ENCODE data around the gene SUFU. TPM values are rescaled to one million over a fixed set of nuclear protein-coding genes. Genes with fewer than 3 reads are reported as not detected.

SUFU gene
- polyA plus RNA-seq, 2 donors = 2.9 to 6.0 TPM

DNA sequence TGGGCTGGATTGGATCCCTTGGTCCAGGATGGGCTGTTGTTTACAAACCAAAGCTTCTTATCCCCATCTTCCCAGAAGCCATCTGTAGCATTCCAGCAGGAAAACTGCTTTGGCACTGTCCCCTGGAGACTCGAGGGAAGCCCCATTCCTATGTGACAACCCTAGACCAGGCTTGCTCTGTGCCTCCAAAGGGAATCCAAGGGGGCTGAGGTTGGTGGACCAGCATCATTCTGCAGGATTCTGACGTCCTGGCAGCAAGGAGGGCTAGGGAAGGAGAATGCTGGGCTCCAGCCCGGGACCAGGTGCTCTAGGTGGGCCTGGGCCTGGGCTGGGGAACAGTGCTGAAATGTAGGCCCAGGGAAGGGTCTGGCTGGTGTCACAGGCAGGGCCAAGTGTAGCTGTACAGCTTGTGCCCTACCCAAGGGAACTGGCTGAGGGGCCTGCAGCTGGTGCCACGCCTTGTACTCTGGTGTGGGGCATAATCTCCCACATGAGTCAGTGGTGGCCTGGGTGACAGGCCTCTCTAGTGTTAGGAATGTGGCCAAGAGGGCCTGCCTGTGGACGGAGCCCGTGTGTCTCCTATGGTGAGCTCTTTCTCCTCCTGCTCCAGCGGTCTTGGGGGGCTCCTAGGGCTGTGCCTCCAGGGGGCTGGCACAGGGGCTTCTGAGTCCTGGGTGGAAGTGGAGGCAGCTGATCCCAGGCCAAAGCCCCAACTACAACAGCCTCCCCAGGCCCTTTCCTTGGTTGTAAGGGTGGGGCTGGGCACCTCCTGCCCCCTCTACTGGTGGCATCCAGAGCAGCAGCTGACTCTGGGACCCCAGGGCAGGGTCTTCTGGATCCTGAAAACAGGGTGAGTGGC, 165.7 kb downstream of the SUFU start:
- no peaks in the 10 kb centered on the region for H3K27me3 ChIP-seq (ENCODE audit: control insufficient read depth in 1 of 2, insufficient read depth in 2 of 2, low read length in 2 of 2)
- WGBS, 2 donors = 51 to 52% methylated on average over 7 of the region's 7 CpGs
- H3K27ac ChIP-seq (ENCODE audit: low read depth in 2 of 2, low read length in 1 of 2) = peak overlapping the region in 1 of 2 donors; percentile 62
- no peaks in the 10 kb centered on the region for H3K9me3 ChIP-seq (ENCODE audit: control insufficient read depth in 2 of 2, insufficient read depth in 1 of 2, low read depth in 1 of 2, low read length in 1 of 2)
- H3K4me1 ChIP-seq (ENCODE audit: control insufficient read depth in 2 of 2, insufficient read depth in 2 of 2, low read length in 1 of 2) = peaks cover 9 to 11% of the 10 kb centered on the region in 2 donors
- H3K36me3 ChIP-seq (ENCODE audit: control insufficient read depth in 2 of 2, insufficient read depth in 2 of 2, low read length in 1 of 2) = no peaks in the 10 kb centered on the region
- no peak overlapping the region for H3K4me3 ChIP-seq (ENCODE audit: low read depth in 1 of 2, low read length in 2 of 2)

DNA sequence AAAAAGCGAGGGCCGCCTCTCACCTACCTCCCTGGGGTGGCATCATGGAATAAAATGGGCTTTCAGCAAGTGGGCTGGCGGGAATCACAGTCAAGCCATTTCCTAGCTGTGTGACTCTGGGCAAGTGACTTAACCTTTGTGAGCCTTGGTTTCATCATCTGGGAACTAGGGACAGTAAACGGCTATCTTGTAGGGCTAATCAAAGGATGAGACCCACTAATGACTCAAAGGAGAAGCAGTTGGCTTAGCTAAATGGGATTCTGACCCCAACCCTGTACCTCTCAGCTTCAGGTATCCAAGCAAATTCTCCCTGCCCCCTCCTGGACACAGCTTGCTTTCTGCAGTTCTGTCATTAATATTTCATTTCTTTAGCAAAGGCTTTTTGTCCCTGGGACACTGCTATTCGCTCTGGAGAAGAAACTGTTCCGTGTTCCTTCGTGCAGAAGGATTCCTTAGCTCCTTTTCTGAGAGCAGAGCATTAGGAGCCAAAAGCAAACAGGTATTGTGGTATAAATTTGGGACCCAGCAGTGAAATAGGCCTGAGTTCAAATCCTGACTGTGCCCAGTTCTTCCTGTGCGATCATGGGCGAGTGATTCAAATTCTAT, 166.4 kb downstream of the SUFU start:
- Histone ChIP-seq H3K4me3 (ENCODE audit: low read depth in 1 of 2, low read length in 2 of 2) (no peak overlapping the region), H3K36me3 (ENCODE audit: control insufficient read depth in 2 of 2, insufficient read depth in 2 of 2, low read length in 1 of 2) (no peaks in the 10 kb centered on the region), H3K27me3 (ENCODE audit: control insufficient read depth in 1 of 2, insufficient read depth in 2 of 2, low read length in 2 of 2) (no peaks in the 10 kb centered on the region), H3K27ac (ENCODE audit: low read depth in 2 of 2, low read length in 1 of 2) (no peak overlapping the region), H3K4me1 (ENCODE audit: control insufficient read depth in 2 of 2, insufficient read depth in 2 of 2, low read length in 1 of 2) (peaks cover 13% of the 10 kb centered on the region in 2 donors), H3K9me3 (ENCODE audit: control insufficient read depth in 2 of 2, insufficient read depth in 1 of 2, low read depth in 1 of 2, low read length in 1 of 2) (no peaks in the 10 kb centered on the region)
- 91 to 92% methylated on average over 9 of the region's 9 CpGs for WGBS, 2 donors

DNA sequence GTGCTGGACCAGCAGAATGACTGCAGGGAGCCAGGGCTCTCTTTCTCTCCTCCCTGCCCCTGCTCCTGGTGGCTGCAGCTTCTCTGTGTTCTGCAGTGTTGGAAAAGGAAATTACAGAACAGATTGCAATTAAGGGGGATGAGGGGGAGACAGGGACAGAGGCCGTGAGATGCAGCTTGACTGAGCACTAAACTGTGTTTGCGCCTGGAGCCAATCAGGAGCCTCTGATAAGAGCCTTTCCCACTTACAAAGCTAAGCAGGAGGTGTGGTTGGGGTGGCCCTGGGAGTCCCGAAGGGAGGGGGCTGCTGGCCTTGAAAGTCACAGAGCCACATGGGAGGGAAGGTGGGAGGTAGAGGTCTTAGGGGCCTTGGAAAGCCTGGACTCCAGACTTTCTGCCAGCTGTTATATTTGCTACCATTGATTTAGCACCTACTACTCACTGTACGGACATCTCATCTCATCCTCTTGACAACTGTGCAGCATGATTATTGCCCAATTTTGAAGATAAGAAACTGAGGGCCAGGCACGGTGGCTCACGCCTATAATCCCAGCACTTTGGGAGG, 167.2 kb downstream of the SUFU start:
- Histone ChIP-seq H3K27me3 (ENCODE audit: control insufficient read depth in 1 of 2, insufficient read depth in 2 of 2, low read length in 2 of 2) (no peaks in the 10 kb centered on the region), H3K4me1 (ENCODE audit: control insufficient read depth in 2 of 2, insufficient read depth in 2 of 2, low read length in 1 of 2) (peaks cover 13 to 16% of the 10 kb centered on the region in 2 donors), H3K36me3 (ENCODE audit: control insufficient read depth in 2 of 2, insufficient read depth in 2 of 2, low read length in 1 of 2) (no peaks in the 10 kb centered on the region), H3K27ac (ENCODE audit: low read depth in 2 of 2, low read length in 1 of 2) (no peak overlapping the region), H3K4me3 (ENCODE audit: low read depth in 1 of 2, low read length in 2 of 2) (no peak overlapping the region), H3K9me3 (ENCODE audit: control insufficient read depth in 2 of 2, insufficient read depth in 1 of 2, low read depth in 1 of 2, low read length in 1 of 2) (no peaks in the 10 kb centered on the region)
- WGBS, 2 donors = 72 to 82% methylated on average over 6 of the region's 6 CpGs

DNA sequence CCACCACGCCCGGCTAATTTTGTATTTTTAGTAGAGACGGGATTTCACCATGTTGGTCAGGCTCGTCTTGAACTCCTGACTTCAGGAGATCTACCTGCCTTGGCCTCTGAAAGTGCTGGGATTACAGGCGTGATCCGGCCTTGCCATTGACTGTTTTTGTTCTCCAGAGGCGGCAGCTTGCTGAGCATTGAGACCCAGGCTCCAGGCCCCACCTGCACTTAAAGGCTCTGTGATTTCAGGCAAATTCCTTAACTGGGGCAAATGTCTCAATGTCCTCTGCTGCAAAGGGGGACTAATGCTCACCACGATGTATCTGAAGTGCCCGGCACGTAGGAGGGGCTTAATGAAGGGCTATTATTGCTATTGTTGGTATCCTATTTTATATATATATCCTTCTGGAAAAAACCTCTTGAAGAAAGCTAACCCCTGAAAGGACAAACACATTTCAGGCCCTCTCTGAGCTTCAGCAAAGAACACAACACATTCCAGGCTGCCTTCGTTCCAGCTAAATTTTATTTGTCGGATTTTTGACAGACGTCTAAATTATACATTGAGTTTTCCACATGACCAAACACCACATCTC, 169.6 kb downstream of the SUFU start:
- Histone ChIP-seq H3K27me3 (ENCODE audit: control insufficient read depth in 1 of 2, insufficient read depth in 2 of 2, low read length in 2 of 2) (no peaks in the 10 kb centered on the region), H3K4me3 (ENCODE audit: low read depth in 1 of 2, low read length in 2 of 2) (no peak overlapping the region), H3K36me3 (ENCODE audit: control insufficient read depth in 2 of 2, insufficient read depth in 2 of 2, low read length in 1 of 2) (no peaks in the 10 kb centered on the region), H3K27ac (ENCODE audit: low read depth in 2 of 2, low read length in 1 of 2) (peak overlapping the region in 1 of 2 donors; percentile 20), H3K4me1 (ENCODE audit: control insufficient read depth in 2 of 2, insufficient read depth in 2 of 2, low read length in 1 of 2) (peaks cover 13 to 16% of the 10 kb centered on the region in 2 donors), H3K9me3 (ENCODE audit: control insufficient read depth in 2 of 2, insufficient read depth in 1 of 2, low read depth in 1 of 2, low read length in 1 of 2) (no peaks in the 10 kb centered on the region)
- WGBS, 2 donors = 58 to 70% methylated on average over 13 of the region's 13 CpGs

DNA sequence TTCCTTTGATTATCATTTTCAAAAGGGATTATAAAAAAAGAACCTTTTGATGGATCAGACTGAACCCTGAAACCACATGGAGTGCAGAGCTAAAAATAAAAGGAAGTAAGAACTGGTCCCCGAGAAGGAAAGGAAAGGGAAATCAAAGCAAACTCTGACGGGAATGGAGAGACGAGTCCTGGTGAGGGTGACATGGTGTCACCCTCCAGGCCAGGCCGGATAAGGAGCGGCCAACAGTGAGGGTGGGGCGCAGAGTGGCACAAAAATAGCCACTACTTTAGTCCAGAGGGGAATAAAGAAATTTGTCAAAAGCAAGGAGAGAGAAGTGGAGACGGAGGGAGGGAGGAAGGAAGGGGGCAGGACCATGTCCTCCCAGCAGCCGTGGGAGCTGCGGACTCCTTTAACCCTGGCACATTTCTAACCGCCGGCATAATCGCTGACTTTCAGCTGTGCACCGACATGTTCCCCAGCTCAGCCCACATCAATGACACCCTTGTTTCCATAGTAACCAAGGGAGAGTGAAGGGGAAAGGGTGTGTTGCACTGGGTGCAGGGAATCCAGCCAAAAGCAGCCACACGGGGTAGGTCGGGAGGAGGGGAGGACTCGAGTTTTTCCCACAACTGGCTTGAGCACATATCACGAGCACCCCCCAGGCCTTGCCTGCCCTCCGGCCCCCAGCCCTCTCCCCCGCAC, 170.2 kb downstream of the SUFU start:
- WGBS, 2 donors = 5 to 14% methylated on average over 19 of the region's 19 CpGs
- no peaks in the 10 kb centered on the region for H3K27me3 ChIP-seq (ENCODE audit: control insufficient read depth in 1 of 2, insufficient read depth in 2 of 2, low read length in 2 of 2)
- no peak overlapping the region for H3K4me3 ChIP-seq (ENCODE audit: low read depth in 1 of 2, low read length in 2 of 2)
- no peaks in the 10 kb centered on the region for H3K36me3 ChIP-seq (ENCODE audit: control insufficient read depth in 2 of 2, insufficient read depth in 2 of 2, low read length in 1 of 2)
- H3K27ac ChIP-seq (ENCODE audit: low read depth in 2 of 2, low read length in 1 of 2) = peak overlapping the region; percentile 60 to 77
- H3K9me3 ChIP-seq (ENCODE audit: control insufficient read depth in 2 of 2, insufficient read depth in 1 of 2, low read depth in 1 of 2, low read length in 1 of 2) = no peaks in the 10 kb centered on the region
- peaks cover 15 to 18% of the 10 kb centered on the region in 2 donors for H3K4me1 ChIP-seq (ENCODE audit: control insufficient read depth in 2 of 2, insufficient read depth in 2 of 2, low read length in 1 of 2)

DNA sequence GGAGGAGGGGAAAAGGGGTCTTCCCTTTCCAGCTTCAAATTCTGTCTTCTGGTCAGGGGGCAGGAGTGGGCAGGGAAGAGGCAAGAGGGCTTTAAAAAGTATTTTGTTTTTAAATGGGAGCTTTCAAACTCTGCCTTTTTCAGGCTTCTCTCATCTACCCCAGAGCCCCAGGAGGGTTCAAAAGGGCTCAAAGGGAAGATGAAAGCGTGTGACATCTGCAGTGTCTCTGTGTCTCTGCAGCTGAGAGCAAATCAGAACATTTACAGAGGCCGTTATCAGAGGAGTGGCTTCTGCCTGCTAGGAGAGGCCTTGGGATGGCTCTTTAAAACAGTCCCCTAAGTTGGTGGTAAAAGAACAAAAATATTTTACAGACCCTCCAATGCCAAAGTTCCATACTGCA, 170.8 kb downstream of the SUFU start:
- no peak overlapping the region for H3K4me3 ChIP-seq (ENCODE audit: low read depth in 1 of 2, low read length in 2 of 2)
- peak overlapping the region; percentile 60 to 77 for H3K27ac ChIP-seq (ENCODE audit: low read depth in 2 of 2, low read length in 1 of 2)
- WGBS, 2 donors = 23 to 32% methylated on average over 2 of the region's 2 CpGs
- no peaks in the 10 kb centered on the region for H3K36me3 ChIP-seq (ENCODE audit: control insufficient read depth in 2 of 2, insufficient read depth in 2 of 2, low read length in 1 of 2)
- H3K4me1 ChIP-seq (ENCODE audit: control insufficient read depth in 2 of 2, insufficient read depth in 2 of 2, low read length in 1 of 2) = peaks cover 14 to 15% of the 10 kb centered on the region in 2 donors
- H3K27me3 ChIP-seq (ENCODE audit: control insufficient read depth in 1 of 2, insufficient read depth in 2 of 2, low read length in 2 of 2) = no peaks in the 10 kb centered on the region
- H3K9me3 ChIP-seq (ENCODE audit: control insufficient read depth in 2 of 2, insufficient read depth in 1 of 2, low read depth in 1 of 2, low read length in 1 of 2) = no peaks in the 10 kb centered on the region

DNA sequence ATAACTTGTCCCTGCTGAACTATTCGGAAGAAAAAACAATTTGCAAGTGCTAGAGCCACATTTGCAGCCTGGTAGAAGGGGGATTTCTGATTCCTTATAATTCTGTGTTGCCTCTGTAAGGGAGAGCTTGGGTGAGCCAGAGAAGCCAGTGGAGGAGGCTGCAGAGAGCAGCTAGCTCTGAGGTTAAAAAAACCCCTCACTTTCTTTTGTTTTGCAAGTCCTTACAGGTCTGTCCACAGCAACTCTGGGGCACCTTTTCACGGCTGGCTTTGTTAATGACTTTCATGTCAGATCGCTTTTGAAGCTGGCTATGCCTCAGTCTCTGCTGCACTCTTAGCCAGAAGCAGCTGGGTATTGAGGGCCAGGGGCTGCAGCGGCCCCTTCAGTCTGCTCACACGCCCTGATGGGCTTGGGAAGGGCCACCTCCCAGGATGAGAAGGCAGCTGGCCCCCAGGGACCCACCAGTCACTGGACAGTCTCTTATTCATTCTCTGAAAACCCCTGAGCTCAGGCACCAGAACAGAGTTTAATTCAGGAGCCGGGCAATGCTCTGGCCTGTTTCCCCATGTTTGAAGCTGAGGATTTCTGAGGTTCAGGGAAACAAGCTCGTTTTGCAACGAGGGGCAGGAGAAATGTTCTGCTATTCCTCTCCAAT, 171.4 kb downstream of the SUFU start:
- H3K4me3 ChIP-seq (ENCODE audit: low read depth in 1 of 2, low read length in 2 of 2) = no peak overlapping the region
- peak overlapping the region; percentile 34 to 66 for H3K27ac ChIP-seq (ENCODE audit: low read depth in 2 of 2, low read length in 1 of 2)
- 31 to 39% methylated on average over 8 of the region's 8 CpGs for WGBS, 2 donors
- no peaks in the 10 kb centered on the region for H3K36me3 ChIP-seq (ENCODE audit: control insufficient read depth in 2 of 2, insufficient read depth in 2 of 2, low read length in 1 of 2)
- no peaks in the 10 kb centered on the region for H3K9me3 ChIP-seq (ENCODE audit: control insufficient read depth in 2 of 2, insufficient read depth in 1 of 2, low read depth in 1 of 2, low read length in 1 of 2)
- no peaks in the 10 kb centered on the region for H3K27me3 ChIP-seq (ENCODE audit: control insufficient read depth in 1 of 2, insufficient read depth in 2 of 2, low read length in 2 of 2)
- peaks cover 10 to 14% of the 10 kb centered on the region in 2 donors for H3K4me1 ChIP-seq (ENCODE audit: control insufficient read depth in 2 of 2, insufficient read depth in 2 of 2, low read length in 1 of 2)

DNA sequence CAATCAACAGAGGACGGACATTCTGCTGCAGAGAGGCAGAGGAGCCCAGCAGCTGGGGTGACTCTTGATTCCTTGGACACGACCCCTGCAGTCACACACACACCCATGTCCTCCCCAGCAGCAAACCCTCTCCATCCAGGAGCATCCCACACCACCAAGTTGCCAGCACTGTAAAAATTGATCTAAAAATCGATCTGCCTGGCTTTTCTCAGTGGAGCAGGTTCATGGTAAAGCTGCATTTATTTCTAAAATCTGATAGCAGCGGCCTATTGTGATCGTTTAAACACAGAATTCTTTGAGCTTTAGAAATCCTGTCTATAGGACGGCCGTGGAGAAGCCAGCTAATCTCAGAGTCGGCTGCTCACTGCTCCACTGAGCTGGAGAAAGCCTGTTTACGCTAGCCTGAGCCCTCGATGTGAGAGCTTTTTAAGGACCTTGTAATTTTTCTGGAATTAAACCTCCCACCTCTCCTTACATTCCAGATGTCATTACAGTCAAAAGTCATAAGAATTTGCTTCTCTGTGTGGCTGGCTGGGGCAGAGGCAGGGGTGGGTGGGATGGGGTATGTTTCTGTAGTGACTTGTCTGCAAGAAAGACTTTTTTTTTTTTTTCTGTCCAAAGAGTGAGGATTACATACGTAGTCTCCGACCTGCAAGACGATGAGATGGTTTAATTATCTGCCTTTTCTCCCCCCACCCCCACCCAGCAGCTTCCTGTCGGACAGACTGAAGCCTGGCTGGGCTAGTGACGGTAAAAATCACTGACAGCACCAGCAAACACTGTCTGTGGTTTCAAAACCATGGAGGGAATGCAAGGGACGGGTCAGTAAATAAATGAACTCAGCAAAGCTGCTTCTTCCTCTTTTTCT, 172.1 kb downstream of the SUFU start:
- Histone ChIP-seq H3K9me3 (ENCODE audit: control insufficient read depth in 2 of 2, insufficient read depth in 1 of 2, low read depth in 1 of 2, low read length in 1 of 2) (no peaks in the 10 kb centered on the region), H3K27me3 (ENCODE audit: control insufficient read depth in 1 of 2, insufficient read depth in 2 of 2, low read length in 2 of 2) (no peaks in the 10 kb centered on the region), H3K4me3 (ENCODE audit: low read depth in 1 of 2, low read length in 2 of 2) (no peak overlapping the region), H3K4me1 (ENCODE audit: control insufficient read depth in 2 of 2, insufficient read depth in 2 of 2, low read length in 1 of 2) (peaks cover 10 to 14% of the 10 kb centered on the region in 2 donors), H3K27ac (ENCODE audit: low read depth in 2 of 2, low read length in 1 of 2) (peak overlapping the region; percentile 33 to 61), H3K36me3 (ENCODE audit: control insufficient read depth in 2 of 2, insufficient read depth in 2 of 2, low read length in 1 of 2) (no peaks in the 10 kb centered on the region)
- 26 to 42% methylated on average over 16 of the region's 16 CpGs for WGBS, 2 donors

All from esophagus (tissue), 2 donors.